ENCODE measurements around the gene KBTBD4. TPM values are rescaled to one million over a fixed set of nuclear protein-coding genes. Genes with fewer than 3 reads are reported as not detected.
A peak's percentile ranks its signal among the peaks of the same experiment; 100 is the strongest.
"Not testable (repeated sequence)": the region's sequence is repeated elsewhere in the genome, so short reads cannot be mapped to it uniquely, and the experiment has no call there.

Gene KBTBD4
- total RNA-seq, 1 donor from 2014 or later: 12.9 TPM

GRCh38 chr11:47566149-47566698 lies 12.5 kb downstream of the KBTBD4 start:
- intact Hi-C loops (cut with DNase I): no loop called here
- DNase-seq (no peak), ATAC-seq (ENCODE audit: poor library complexity) (peak; percentile 24)

GRCh38 chr11:47565340-47566148 lies 13.2 kb downstream of the KBTBD4 start, which contains the start of gene PTPMT1:
Gene PTPMT1, plus strand, starts transcription at chr11:47565599. Its CDS starts 24 bp downstream, at chr11:47565623.
- intact Hi-C loops (cut with DNase I): no loop called here
- ATAC-seq (ENCODE audit: poor library complexity) (peak; percentile 98), DNase-seq (peak; percentile 88)

GRCh38 chr11:47564933-47565339 lies 13.8 kb downstream of the KBTBD4 start:
- no peak for DNase-seq
- peak; percentile 10 for ATAC-seq (ENCODE audit: poor library complexity)
- intact Hi-C loops (cut with DNase I): no loop called here

- ATAC-seq (ENCODE audit: poor library complexity); intact Hi-C loops (cut with DNase I); DNase-seq: not testable (repeated sequence)
These were observed 14.4 kb downstream of the KBTBD4 start for GRCh38 chr11:47564366-47564765.

GRCh38 chr11:47562393-47562792 lies 16.4 kb downstream of the KBTBD4 start:
- DNase-seq; ATAC-seq (ENCODE audit: poor library complexity); intact Hi-C loops (cut with DNase I): not testable (repeated sequence)

- intact Hi-C loops (cut with DNase I): no loop called here
- ATAC-seq (ENCODE audit: poor library complexity) (no peak), DNase-seq (no peak)
These were observed 18.3 kb downstream of the KBTBD4 start for GRCh38 chr11:47560426-47560825.

- ATAC-seq (ENCODE audit: poor library complexity): no peak
- no peak for DNase-seq
- intact Hi-C loops (cut with DNase I): no loop called here
These were observed 20.1 kb downstream of the KBTBD4 start for GRCh38 chr11:47558695-47559094.

- DNase-seq; intact Hi-C loops (cut with DNase I); ATAC-seq (ENCODE audit: poor library complexity): not testable (repeated sequence)
These were observed 21.8 kb downstream of the KBTBD4 start for GRCh38 chr11:47557004-47557403.

GRCh38 chr11:47553406-47553743 lies 25.4 kb downstream of the KBTBD4 start:
- intact Hi-C loops (cut with DNase I): no loop called here
- ATAC-seq (ENCODE audit: poor library complexity) (no peak), DNase-seq (peak; percentile 47)

- ATAC-seq (ENCODE audit: poor library complexity) (peak; percentile 99), DNase-seq (peak; percentile 95)
- intact Hi-C loops (cut with DNase I): no loop called here
These were observed 26.0 kb downstream of the KBTBD4 start, which contains the start of gene CELF1 for GRCh38 chr11:47552566-47553405. Gene CELF1, minus strand, starts transcription at chr11:47553132. Its CDS starts 53,609 bp downstream, at chr11:47499523.

GRCh38 chr11:47552056-47552565 lies 26.7 kb downstream of the KBTBD4 start:
- ATAC-seq (ENCODE audit: poor library complexity) (peak; percentile 5), DNase-seq (peak; percentile 52)
- intact Hi-C loops (cut with DNase I): no loop called here

GRCh38 chr11:47551086-47551485 lies 27.7 kb downstream of the KBTBD4 start:
- intact Hi-C loops (cut with DNase I): no loop called here
- ATAC-seq (ENCODE audit: poor library complexity): no peak
- no peak for DNase-seq

- intact Hi-C loops (cut with DNase I): no loop called here
- no peak for ATAC-seq (ENCODE audit: poor library complexity)
- DNase-seq: no peak
These were observed 28.3 kb downstream of the KBTBD4 start for GRCh38 chr11:47550288-47551047.

- ATAC-seq (ENCODE audit: poor library complexity); intact Hi-C loops (cut with DNase I); DNase-seq: not testable (repeated sequence)
These were observed 32.5 kb downstream of the KBTBD4 start for GRCh38 chr11:47546274-47546673.

- intact Hi-C loops (cut with DNase I): no loop called here
- no peak for ATAC-seq (ENCODE audit: poor library complexity)
- no peak for DNase-seq
These were observed 33.5 kb downstream of the KBTBD4 start for GRCh38 chr11:47545298-47545697.

GRCh38 chr11:47541070-47541469 lies 37.7 kb downstream of the KBTBD4 start:
- DNase-seq (no peak), ATAC-seq (ENCODE audit: poor library complexity) (no peak)
- intact Hi-C loops (cut with DNase I): no loop called here

GRCh38 chr11:47539681-47540039 lies 39.1 kb downstream of the KBTBD4 start:
- intact Hi-C loops (cut with DNase I): no loop called here
- ATAC-seq (ENCODE audit: poor library complexity) (no peak), DNase-seq (no peak)

- ATAC-seq (ENCODE audit: poor library complexity): no peak
- no peak for DNase-seq
- intact Hi-C loops (cut with DNase I): no loop called here
These were observed 39.8 kb downstream of the KBTBD4 start for GRCh38 chr11:47538741-47539565.

Measured in Right ventricle myocardium superior (tissue), 1 donor.